ENCODE measurements around the gene ZNF768.

DNA sequence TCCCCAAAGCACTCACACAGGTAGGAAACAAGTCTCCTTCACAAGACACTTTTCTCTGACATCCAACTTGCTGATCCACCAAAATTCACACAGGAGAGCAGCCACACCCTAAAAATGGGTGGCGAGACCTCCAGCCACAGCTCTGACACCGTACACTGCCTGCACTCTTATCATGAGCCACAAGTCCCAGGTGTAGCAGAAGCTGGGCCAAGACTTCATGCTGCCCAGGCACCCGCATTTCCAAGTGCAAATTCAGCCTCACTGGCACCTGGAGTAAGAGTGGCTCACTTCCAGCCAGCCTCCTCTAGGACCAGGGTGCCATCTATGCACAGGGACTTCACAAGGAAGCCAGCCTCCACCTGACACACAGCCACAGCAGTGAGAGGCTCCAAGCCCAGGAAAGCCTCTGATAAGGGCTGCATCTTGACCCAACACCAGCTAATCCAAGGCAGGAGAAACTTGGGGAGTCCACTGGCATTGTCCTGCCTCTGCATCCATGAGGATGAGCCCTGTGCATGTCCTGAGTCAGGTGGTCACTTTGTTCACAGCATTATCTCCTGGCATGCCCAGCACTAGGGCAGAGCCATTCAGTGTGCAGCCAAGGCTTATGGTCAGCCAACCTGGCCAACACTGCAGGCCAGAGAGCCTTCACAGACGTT lies 2.6 kb upstream of the ZNF768 start:
- TF ChIP-seq GATA2 (IDR thresholded peaks at IDR 0.05; ENCODE audit: low read depth, low read length) (no peak), GATA3 (IDR thresholded peaks at IDR 0.05; ENCODE audit: low read depth, low read length) (no peak)
